ENCODE measurements around the gene CYCS. TPM values are rescaled to one million over a fixed set of nuclear protein-coding genes. Genes with fewer than 3 reads are reported as not detected.

Gene CYCS
- total and polyA plus RNA-seq, 2 donors, result 73.7 to 114 TPM

DNA sequence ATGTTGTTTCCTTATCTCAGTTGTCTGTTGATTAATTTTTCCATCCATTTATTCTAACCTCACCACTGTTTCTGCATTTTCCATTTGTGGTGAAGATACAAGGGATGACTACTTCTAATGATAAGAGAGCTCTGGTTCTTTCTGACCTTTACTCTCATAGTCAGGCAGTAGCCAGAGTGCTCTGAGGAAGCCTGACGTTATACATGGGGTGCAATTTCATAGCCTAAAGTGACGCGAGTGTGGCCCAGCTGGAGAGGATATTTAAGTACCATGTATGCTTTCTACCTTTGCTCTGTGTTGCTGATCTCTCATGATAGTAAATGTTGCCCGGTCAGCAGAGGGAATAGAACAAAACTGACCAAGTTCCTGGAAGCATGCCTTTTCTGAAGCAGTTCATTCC, 33.9 kb upstream of the CYCS start:
- H3K36me3 ChIP-seq (ENCODE audit: control insufficient read depth in 2 of 2, insufficient read depth in 2 of 2, low read length in 1 of 2), result peaks cover 4 to 8% of the 10 kb centered on the region in 2 donors
- DNase-seq (ENCODE audit: low read depth in 6 of 9, low spot score in 9 of 9), result no peak
- 95% methylated on average over 4 of the region's 4 CpGs for WGBS

DNA sequence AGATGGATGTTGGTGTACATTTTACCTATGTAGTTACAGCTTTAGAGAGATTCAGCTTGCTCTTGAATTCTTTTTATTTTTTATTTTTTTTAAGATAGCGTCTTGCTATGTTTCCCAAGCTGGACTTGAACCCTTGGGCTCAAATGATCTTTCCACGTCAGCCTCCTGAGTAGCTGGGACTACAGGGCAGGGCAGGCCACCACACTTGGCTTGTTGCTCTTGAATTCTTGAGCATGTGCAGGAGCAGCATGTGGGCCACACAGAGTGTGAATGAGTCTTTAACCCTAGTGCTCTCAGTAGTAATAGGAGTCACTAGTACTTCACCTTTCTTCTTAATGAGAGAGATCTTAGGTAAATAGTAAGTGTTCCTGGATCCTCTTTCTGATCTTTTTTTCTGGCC, 26.7 kb upstream of the CYCS start:
- H3K36me3 ChIP-seq (ENCODE audit: control insufficient read depth in 2 of 2, insufficient read depth in 2 of 2, low read length in 1 of 2), result peaks cover 4 to 17% of the 10 kb centered on the region in 2 donors
- over 99% methylated on average over 2 of the region's 2 CpGs for WGBS
- H3K27me3 ChIP-seq (ENCODE audit: control insufficient read depth in 2 of 2, insufficient read depth in 1 of 2, low read length in 1 of 2), result no peaks in the 10 kb centered on the region
- H3K27ac ChIP-seq (ENCODE audit: low read depth in 1 of 2, low read length in 1 of 2), result no peak overlapping the region
- no peaks in the 10 kb centered on the region for H3K9me3 ChIP-seq (ENCODE audit: control insufficient read depth in 2 of 2, insufficient read depth in 1 of 2, low read length in 1 of 2)
- H3K4me3 ChIP-seq (ENCODE audit: low read length in 2 of 2), result no peak overlapping the region
- no peak for DNase-seq (ENCODE audit: low read depth in 6 of 9, low spot score in 9 of 9)
- no peaks in the 10 kb centered on the region for H3K4me1 ChIP-seq (ENCODE audit: control insufficient read depth in 2 of 2, insufficient read depth in 2 of 2, low read length in 2 of 2)

More for the DNA sequence above, 33.9 kb upstream of the CYCS start:
- no peaks in the 10 kb centered on the region for H3K27me3 ChIP-seq (ENCODE audit: control insufficient read depth in 2 of 2, insufficient read depth in 1 of 2, low read length in 1 of 2)
- H3K4me1 ChIP-seq (ENCODE audit: control insufficient read depth in 2 of 2, insufficient read depth in 2 of 2, low read length in 2 of 2), result no peaks in the 10 kb centered on the region
- H3K9me3 ChIP-seq (ENCODE audit: control insufficient read depth in 2 of 2, insufficient read depth in 1 of 2, low read length in 1 of 2), result no peaks in the 10 kb centered on the region
- H3K4me3 ChIP-seq (ENCODE audit: low read length in 2 of 2), result no peak overlapping the region
- H3K27ac ChIP-seq (ENCODE audit: low read depth in 1 of 2, low read length in 1 of 2), result no peak overlapping the region

DNA sequence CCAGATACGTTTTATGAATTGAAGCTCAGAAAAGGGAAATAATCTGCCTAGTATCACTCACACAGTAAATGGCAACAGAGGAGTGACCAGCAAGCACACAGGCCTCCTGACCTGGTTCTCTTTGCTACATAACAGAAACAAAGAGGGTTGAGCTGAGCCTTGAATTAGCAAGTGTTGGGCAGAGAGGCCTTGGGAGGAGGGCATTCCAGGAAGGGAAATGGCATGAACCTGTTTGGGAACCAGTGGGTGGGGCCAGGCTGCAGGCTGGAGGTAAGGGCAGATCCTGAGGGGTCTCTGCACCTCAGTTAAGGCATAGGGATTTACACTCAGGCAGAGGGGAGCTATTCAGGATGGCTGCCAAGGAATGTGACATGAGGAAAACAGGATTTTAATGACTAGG, 24.8 kb upstream of the CYCS start:
- no peak overlapping the region for H3K27ac ChIP-seq (ENCODE audit: low read depth in 1 of 2, low read length in 1 of 2)
- 100% methylated on average over 1 of the region's 1 CpG for WGBS
- H3K4me1 ChIP-seq (ENCODE audit: control insufficient read depth in 2 of 2, insufficient read depth in 2 of 2, low read length in 2 of 2), result no peaks in the 10 kb centered on the region
- H3K4me3 ChIP-seq (ENCODE audit: low read length in 2 of 2), result no peak overlapping the region
- no peak for DNase-seq (ENCODE audit: low read depth in 6 of 9, low spot score in 9 of 9)
- no peaks in the 10 kb centered on the region for H3K9me3 ChIP-seq (ENCODE audit: control insufficient read depth in 2 of 2, insufficient read depth in 1 of 2, low read length in 1 of 2)
- peaks cover 4 to 16% of the 10 kb centered on the region in 2 donors for H3K36me3 ChIP-seq (ENCODE audit: control insufficient read depth in 2 of 2, insufficient read depth in 2 of 2, low read length in 1 of 2)
- H3K27me3 ChIP-seq (ENCODE audit: control insufficient read depth in 2 of 2, insufficient read depth in 1 of 2, low read length in 1 of 2), result no peaks in the 10 kb centered on the region

DNA sequence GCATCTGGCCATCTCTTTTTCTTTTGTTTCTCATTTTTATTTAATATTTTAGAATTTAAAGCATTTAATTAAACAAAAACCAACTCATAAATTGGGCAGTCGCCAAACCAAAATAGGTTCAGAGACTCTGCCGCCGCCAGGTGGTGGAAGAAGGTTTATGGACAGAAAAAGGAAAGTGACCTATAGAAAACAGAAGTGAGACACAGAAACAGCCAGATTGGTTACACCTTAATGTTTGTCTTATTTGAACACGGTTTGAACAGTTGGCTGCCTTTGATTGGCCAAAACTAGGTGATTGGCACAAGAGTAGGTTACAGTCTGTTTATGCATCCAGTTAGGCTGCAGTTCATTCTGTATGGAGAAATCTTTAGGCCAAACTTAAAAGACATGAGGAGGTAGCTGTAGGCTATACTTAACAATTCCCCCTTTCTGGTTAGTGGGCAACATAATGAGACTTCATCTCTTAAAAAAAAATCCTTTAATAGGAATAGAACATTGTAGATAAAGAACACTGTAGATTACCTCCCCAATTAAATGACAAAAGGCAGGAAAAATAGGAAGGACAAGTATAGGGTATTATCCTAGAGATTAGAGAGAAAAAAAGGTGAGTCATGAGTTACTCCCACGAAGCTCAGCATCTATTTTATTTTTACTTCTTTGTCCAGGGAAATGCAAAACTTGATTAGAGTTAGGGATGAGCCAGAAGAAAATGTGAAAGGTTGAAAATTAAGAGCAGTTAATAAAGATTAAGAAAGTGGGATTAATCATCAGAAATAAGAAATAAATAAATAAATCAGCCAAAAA, 23.9 kb upstream of the CYCS start:
- H3K4me1 ChIP-seq (ENCODE audit: control insufficient read depth in 2 of 2, insufficient read depth in 2 of 2, low read length in 2 of 2), result no peaks in the 10 kb centered on the region
- DNase-seq (ENCODE audit: low read depth in 6 of 9, low spot score in 9 of 9), result no peak
- H3K27me3 ChIP-seq (ENCODE audit: control insufficient read depth in 2 of 2, insufficient read depth in 1 of 2, low read length in 1 of 2), result no peaks in the 10 kb centered on the region
- no peak overlapping the region for H3K4me3 ChIP-seq (ENCODE audit: low read length in 2 of 2)
- peaks cover 0 to 9% of the 10 kb centered on the region in 2 donors for H3K36me3 ChIP-seq (ENCODE audit: control insufficient read depth in 2 of 2, insufficient read depth in 2 of 2, low read length in 1 of 2)
- H3K9me3 ChIP-seq (ENCODE audit: control insufficient read depth in 2 of 2, insufficient read depth in 1 of 2, low read length in 1 of 2), result no peaks in the 10 kb centered on the region
- WGBS, result 98% methylated on average over 5 of the region's 5 CpGs
- H3K27ac ChIP-seq (ENCODE audit: low read depth in 1 of 2, low read length in 1 of 2), result no peak overlapping the region

DNA sequence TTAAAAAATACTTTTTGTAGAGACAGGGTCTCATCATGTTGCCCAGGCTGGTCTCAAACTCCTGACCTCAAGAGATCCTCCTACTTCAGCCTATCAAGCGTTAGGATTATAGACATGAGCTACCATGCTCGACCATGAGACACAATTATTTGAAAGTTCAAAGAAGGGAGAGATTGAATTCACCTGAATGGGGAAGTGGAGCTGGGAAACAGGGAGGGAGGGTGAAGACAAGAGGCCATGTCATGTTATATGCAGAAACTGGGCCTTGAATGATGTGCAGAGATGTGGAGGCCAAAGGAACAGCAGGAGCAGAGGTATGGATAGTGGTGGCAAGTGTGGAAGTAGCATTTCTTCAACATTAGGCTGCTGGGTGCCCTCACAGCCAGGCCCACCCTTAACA, 18.7 kb upstream of the CYCS start:
- DNase-seq (ENCODE audit: low read depth in 6 of 9, low spot score in 9 of 9), result no peak
- Histone ChIP-seq H3K4me3 (ENCODE audit: low read length in 2 of 2) (no peak overlapping the region), H3K9me3 (ENCODE audit: control insufficient read depth in 2 of 2, insufficient read depth in 1 of 2, low read length in 1 of 2) (no peaks in the 10 kb centered on the region), H3K4me1 (ENCODE audit: control insufficient read depth in 2 of 2, insufficient read depth in 2 of 2, low read length in 2 of 2) (no peaks in the 10 kb centered on the region), H3K27ac (ENCODE audit: low read depth in 1 of 2, low read length in 1 of 2) (no peak overlapping the region), H3K27me3 (ENCODE audit: control insufficient read depth in 2 of 2, insufficient read depth in 1 of 2, low read length in 1 of 2) (no peaks in the 10 kb centered on the region), H3K36me3 (ENCODE audit: control insufficient read depth in 2 of 2, insufficient read depth in 2 of 2, low read length in 1 of 2) (no peaks in the 10 kb centered on the region)
- WGBS, result 97% methylated on average over 2 of the region's 2 CpGs

DNA sequence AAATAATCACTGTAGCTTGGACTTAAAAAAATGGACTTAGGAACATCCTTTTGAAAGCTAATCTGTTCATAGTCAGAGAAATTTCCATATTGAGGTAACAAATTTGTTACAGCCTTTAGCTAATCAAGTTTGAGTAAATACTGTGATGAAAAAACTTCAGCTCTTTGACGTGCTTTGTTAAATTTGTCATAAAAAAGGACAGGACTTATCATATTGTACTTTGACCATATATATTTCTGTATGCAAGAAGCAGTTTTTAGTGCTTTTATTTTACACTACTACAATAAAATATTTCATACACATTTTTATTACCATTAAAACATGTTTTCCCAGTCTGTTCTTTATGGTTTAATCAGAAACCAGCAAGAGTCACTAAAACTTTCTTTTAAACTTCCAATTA, 14.5 kb upstream of the CYCS start:
- Histone ChIP-seq H3K27me3 (ENCODE audit: control insufficient read depth in 2 of 2, insufficient read depth in 1 of 2, low read length in 1 of 2) (no peaks in the 10 kb centered on the region), H3K4me3 (ENCODE audit: low read length in 2 of 2) (no peak overlapping the region), H3K27ac (ENCODE audit: low read depth in 1 of 2, low read length in 1 of 2) (no peak overlapping the region), H3K9me3 (ENCODE audit: control insufficient read depth in 2 of 2, insufficient read depth in 1 of 2, low read length in 1 of 2) (no peaks in the 10 kb centered on the region), H3K36me3 (ENCODE audit: control insufficient read depth in 2 of 2, insufficient read depth in 2 of 2, low read length in 1 of 2) (no peaks in the 10 kb centered on the region), H3K4me1 (ENCODE audit: control insufficient read depth in 2 of 2, insufficient read depth in 2 of 2, low read length in 2 of 2) (no peaks in the 10 kb centered on the region)
- WGBS, result 100% methylated on average over 1 of the region's 1 CpG
- DNase-seq (ENCODE audit: low read depth in 6 of 9, low spot score in 9 of 9), result no peak

DNA sequence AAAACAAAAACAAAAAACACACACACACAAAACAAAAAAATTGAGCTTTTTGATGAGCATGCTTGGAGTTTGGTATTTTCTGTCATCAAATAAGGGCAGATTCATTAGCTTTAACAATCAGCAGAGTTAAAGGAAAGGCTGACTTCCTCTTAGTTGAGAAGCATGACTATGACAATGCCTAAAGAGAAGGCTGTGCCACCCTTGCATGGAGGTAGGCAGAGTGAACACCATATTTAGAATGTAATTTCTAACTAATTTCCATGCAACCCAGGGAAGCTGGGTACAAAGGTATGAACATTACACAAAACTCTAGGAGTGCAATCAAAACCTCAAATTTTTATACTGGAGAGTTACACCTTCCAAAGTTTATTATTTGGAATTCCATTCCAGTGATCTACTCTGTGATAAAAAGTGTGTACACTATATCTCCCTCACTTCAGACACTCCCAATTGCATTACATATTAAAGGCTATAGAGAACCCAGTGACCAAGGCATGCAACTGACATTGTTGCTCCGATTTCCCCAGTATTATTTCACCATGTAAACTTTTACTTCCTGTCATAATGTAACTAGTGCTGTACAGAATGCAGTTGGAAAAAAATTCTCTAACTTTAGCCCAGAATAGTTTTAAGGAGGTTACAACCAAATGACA, 9.4 kb upstream of the CYCS start:
- H3K9me3 ChIP-seq (ENCODE audit: control insufficient read depth in 2 of 2, insufficient read depth in 1 of 2, low read length in 1 of 2), result no peaks in the 10 kb centered on the region
- no peak overlapping the region for H3K27ac ChIP-seq (ENCODE audit: low read depth in 1 of 2, low read length in 1 of 2)
- H3K4me3 ChIP-seq (ENCODE audit: low read length in 2 of 2), result no peak overlapping the region
- H3K36me3 ChIP-seq (ENCODE audit: control insufficient read depth in 2 of 2, insufficient read depth in 2 of 2, low read length in 1 of 2), result no peaks in the 10 kb centered on the region
- H3K27me3 ChIP-seq (ENCODE audit: control insufficient read depth in 2 of 2, insufficient read depth in 1 of 2, low read length in 1 of 2), result no peaks in the 10 kb centered on the region
- DNase-seq (ENCODE audit: low read depth in 6 of 9, low spot score in 9 of 9), result no peak
- 94% methylated on average over 1 of the region's 1 CpG for WGBS
- H3K4me1 ChIP-seq (ENCODE audit: control insufficient read depth in 2 of 2, insufficient read depth in 2 of 2, low read length in 2 of 2), result no peaks in the 10 kb centered on the region

DNA sequence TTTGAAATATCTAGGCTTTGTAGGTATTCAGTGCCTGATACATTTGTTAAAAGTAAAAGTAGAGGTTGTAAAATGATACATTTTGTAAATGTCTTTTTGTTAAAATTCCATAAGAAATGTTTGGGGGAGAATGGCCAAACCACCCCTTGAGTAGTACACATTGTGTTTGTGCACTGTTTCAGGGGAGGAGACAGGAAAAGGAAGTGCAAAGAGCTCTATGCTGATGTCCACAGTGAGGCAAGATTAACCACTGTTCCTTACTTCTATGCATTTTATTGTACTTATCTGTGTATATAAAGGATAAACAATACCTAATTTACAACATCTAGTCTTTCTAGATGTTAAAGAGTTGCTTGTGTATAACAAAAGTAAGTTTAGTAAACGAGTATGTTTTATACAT, 7.4 kb upstream of the CYCS start:
- Histone ChIP-seq H3K4me1 (ENCODE audit: control insufficient read depth in 2 of 2, insufficient read depth in 2 of 2, low read length in 2 of 2) (no peaks in the 10 kb centered on the region), H3K27me3 (ENCODE audit: control insufficient read depth in 2 of 2, insufficient read depth in 1 of 2, low read length in 1 of 2) (no peaks in the 10 kb centered on the region), H3K9me3 (ENCODE audit: control insufficient read depth in 2 of 2, insufficient read depth in 1 of 2, low read length in 1 of 2) (no peaks in the 10 kb centered on the region), H3K36me3 (ENCODE audit: control insufficient read depth in 2 of 2, insufficient read depth in 2 of 2, low read length in 1 of 2) (no peaks in the 10 kb centered on the region), H3K27ac (ENCODE audit: low read depth in 1 of 2, low read length in 1 of 2) (no peak overlapping the region), H3K4me3 (ENCODE audit: low read length in 2 of 2) (no peak overlapping the region)
- WGBS, result 98% methylated on average over 1 of the region's 1 CpG
- DNase-seq (ENCODE audit: low read depth in 6 of 9, low spot score in 9 of 9), result no peak

DNA sequence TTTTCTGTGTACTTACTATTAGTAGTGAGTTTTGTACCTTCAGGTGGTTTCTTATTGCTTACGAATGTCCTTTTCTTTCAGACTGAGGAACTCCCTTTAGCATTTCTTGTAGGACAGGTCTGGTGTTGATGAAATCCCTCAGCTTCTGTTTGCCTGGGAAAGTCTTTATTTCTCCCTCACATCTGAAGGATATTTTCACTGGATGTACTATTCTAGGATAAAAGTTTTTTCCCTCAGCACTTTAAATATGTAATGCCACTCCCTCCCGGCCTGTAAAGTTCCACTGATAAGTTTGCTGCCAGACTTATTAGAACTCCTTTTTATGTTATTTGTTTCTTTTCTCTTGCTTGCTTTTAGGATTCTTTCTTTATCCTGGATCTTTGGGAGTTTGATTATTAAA, 1.7 kb upstream of the CYCS start:
- Histone ChIP-seq H3K4me3 (ENCODE audit: low read length in 2 of 2) (no peak overlapping the region), H3K9me3 (ENCODE audit: control insufficient read depth in 2 of 2, insufficient read depth in 1 of 2, low read length in 1 of 2) (no peaks in the 10 kb centered on the region), H3K27ac (ENCODE audit: low read depth in 1 of 2, low read length in 1 of 2) (no peak overlapping the region), H3K36me3 (ENCODE audit: control insufficient read depth in 2 of 2, insufficient read depth in 2 of 2, low read length in 1 of 2) (peaks cover 6 to 10% of the 10 kb centered on the region in 2 donors), H3K27me3 (ENCODE audit: control insufficient read depth in 2 of 2, insufficient read depth in 1 of 2, low read length in 1 of 2) (no peaks in the 10 kb centered on the region), H3K4me1 (ENCODE audit: control insufficient read depth in 2 of 2, insufficient read depth in 2 of 2, low read length in 2 of 2) (peaks cover 0 to 7% of the 10 kb centered on the region in 2 donors)
- DNase-seq (ENCODE audit: low read depth in 6 of 9, low spot score in 9 of 9), result no peak
- 95% methylated on average over 2 of the region's 2 CpGs for WGBS

Measured in thymus (tissue), 11 donors.